Rectal smooth muscle tissue (tissue), 1 donor: Measurements from ENCODE around the gene FBLN1.

Experiments used
- H3K27ac ChIP-seq: one replicate; pipeline ENCODE4 v1.7.0; 2013; ENCODE audit warnings: low read depth, low read length, inconsistent platforms
- H3K27me3 ChIP-seq: one replicate; pipeline ENCODE4 v1.7.0; 2013; ENCODE audit warnings: low read length; ENCODE audit not compliant: control insufficient read depth, insufficient read depth
- H3K36me3 ChIP-seq: one replicate; pipeline ENCODE4 v1.7.0; 2013; ENCODE audit warnings: low read length; ENCODE audit not compliant: control insufficient read depth, insufficient read depth
- H3K4me1 ChIP-seq: one replicate; pipeline ENCODE4 v1.7.0; 2013; ENCODE audit warnings: low read length; ENCODE audit not compliant: control insufficient read depth, insufficient read depth
- H3K4me3 ChIP-seq: one replicate; pipeline ENCODE4 v1.7.0; 2013; ENCODE audit warnings: low read length
- H3K9ac ChIP-seq: one replicate; pipeline ENCODE4 v1.7.0; 2013; ENCODE audit warnings: low read length

Gene FBLN1

GRCh38 chr22:45576273-45576625 lies 73.6 kb downstream of the FBLN1 start:
- Histone ChIP-seq H3K36me3 (no peaks in the 10 kb centered on the region), H3K27ac (no peak overlapping the region), H3K9ac (no peak overlapping the region), H3K4me3 (no peak overlapping the region), H3K27me3 (peaks cover 11% of the 10 kb centered on the region), H3K4me1 (no peaks in the 10 kb centered on the region)

- Histone ChIP-seq H3K4me3 (no peak overlapping the region), H3K27ac (no peak overlapping the region), H3K27me3 (peaks cover 11% of the 10 kb centered on the region), H3K9ac (no peak overlapping the region), H3K36me3 (no peaks in the 10 kb centered on the region), H3K4me1 (no peaks in the 10 kb centered on the region)
Measured at GRCh38 chr22:45576730-45577464, 74.2 kb downstream of the FBLN1 start.

GRCh38 chr22:45577746-45578523 lies 75.3 kb downstream of the FBLN1 start:
- no peak overlapping the region for H3K27ac ChIP-seq
- H3K27me3 ChIP-seq = peaks cover 11% of the 10 kb centered on the region
- H3K36me3 ChIP-seq = no peaks in the 10 kb centered on the region
- no peak overlapping the region for H3K4me3 ChIP-seq
- H3K9ac ChIP-seq = no peak overlapping the region
- H3K4me1 ChIP-seq = no peaks in the 10 kb centered on the region

- H3K9ac ChIP-seq = no peak overlapping the region
Measured at GRCh38 chr22:45578524-45579147, 76.0 kb downstream of the FBLN1 start.

GRCh38 chr22:45579306-45579705 lies 76.6 kb downstream of the FBLN1 start:
- Histone ChIP-seq H3K27me3 (peaks cover 11% of the 10 kb centered on the region), H3K27ac (no peak overlapping the region), H3K4me3 (no peak overlapping the region), H3K4me1 (no peaks in the 10 kb centered on the region), H3K9ac (no peak overlapping the region), H3K36me3 (no peaks in the 10 kb centered on the region)

More at GRCh38 chr22:45578524-45579147, 76.0 kb downstream of the FBLN1 start:
- Histone ChIP-seq H3K4me3 (no peak overlapping the region), H3K4me1 (no peaks in the 10 kb centered on the region), H3K36me3 (no peaks in the 10 kb centered on the region), H3K27ac (no peak overlapping the region), H3K27me3 (peaks cover 11% of the 10 kb centered on the region)

- peaks cover 11% of the 10 kb centered on the region for H3K27me3 ChIP-seq
- H3K9ac ChIP-seq = no peak overlapping the region
- H3K4me1 ChIP-seq = no peaks in the 10 kb centered on the region
Measured at GRCh38 chr22:45579806-45580725, 77.4 kb downstream of the FBLN1 start.

GRCh38 chr22:45580726-45581381 lies 78.2 kb downstream of the FBLN1 start:
- Histone ChIP-seq H3K4me1 (no peaks in the 10 kb centered on the region), H3K9ac (no peak overlapping the region), H3K27ac (no peak overlapping the region), H3K36me3 (no peaks in the 10 kb centered on the region), H3K4me3 (no peak overlapping the region), H3K27me3 (peaks cover 11% of the 10 kb centered on the region)

More at GRCh38 chr22:45579806-45580725, 77.4 kb downstream of the FBLN1 start:
- H3K36me3 ChIP-seq = no peaks in the 10 kb centered on the region
- H3K27ac ChIP-seq = no peak overlapping the region
- no peak overlapping the region for H3K4me3 ChIP-seq

GRCh38 chr22:45581549-45582080 lies 78.9 kb downstream of the FBLN1 start:
- Histone ChIP-seq H3K4me1 (no peaks in the 10 kb centered on the region), H3K27ac (no peak overlapping the region), H3K9ac (no peak overlapping the region)

GRCh38 chr22:45582236-45582954 lies 79.7 kb downstream of the FBLN1 start:
- Histone ChIP-seq H3K4me1 (no peaks in the 10 kb centered on the region), H3K27me3 (peaks cover 6% of the 10 kb centered on the region), H3K4me3 (no peak overlapping the region), H3K36me3 (no peaks in the 10 kb centered on the region), H3K9ac (no peak overlapping the region), H3K27ac (no peak overlapping the region)

More at GRCh38 chr22:45581549-45582080, 78.9 kb downstream of the FBLN1 start:
- Histone ChIP-seq H3K4me3 (no peak overlapping the region), H3K36me3 (no peaks in the 10 kb centered on the region), H3K27me3 (peaks cover 6% of the 10 kb centered on the region)

GRCh38 chr22:45582955-45583320 lies 80.3 kb downstream of the FBLN1 start:
- Histone ChIP-seq H3K4me3 (no peak overlapping the region), H3K27ac (no peak overlapping the region), H3K9ac (no peak overlapping the region), H3K27me3 (peaks cover 4% of the 10 kb centered on the region), H3K36me3 (no peaks in the 10 kb centered on the region), H3K4me1 (no peaks in the 10 kb centered on the region)

GRCh38 chr22:45583504-45583903 lies 80.8 kb downstream of the FBLN1 start:
- no peak overlapping the region for H3K9ac ChIP-seq
- H3K4me1 ChIP-seq = no peaks in the 10 kb centered on the region
- peaks cover 4% of the 10 kb centered on the region for H3K27me3 ChIP-seq
- no peaks in the 10 kb centered on the region for H3K36me3 ChIP-seq
- no peak overlapping the region for H3K4me3 ChIP-seq
- H3K27ac ChIP-seq = no peak overlapping the region
